ENCODE results near the gene DIPK1A.

DIPK1A gene

GRCh38 chr1:92949937-92950817 is 11.1 kb downstream of the DIPK1A start:
- no peak for DNase-seq

GRCh38 chr1:92948071-92948470 is 13.2 kb downstream of the DIPK1A start:
- DNase-seq, result no peak

GRCh38 chr1:92945748-92946270 is 15.5 kb downstream of the DIPK1A start:
- no peak for DNase-seq

GRCh38 chr1:92944901-92945747 is 16.1 kb downstream of the DIPK1A start:
- DNase-seq, result no peak

GRCh38 chr1:92943502-92943847 is 17.8 kb downstream of the DIPK1A start:
- DNase-seq, result no peak

- no peak for DNase-seq
Observed at GRCh38 chr1:92940541-92940940, 20.7 kb downstream of the DIPK1A start.

GRCh38 chr1:92937731-92938130 is 23.5 kb downstream of the DIPK1A start:
- no peak for DNase-seq

- DNase-seq, result no peak
Observed at GRCh38 chr1:92936865-92937264, 24.4 kb downstream of the DIPK1A start.

- DNase-seq, result no peak
Observed at GRCh38 chr1:92934395-92935378, 26.6 kb downstream of the DIPK1A start.

- no peak for DNase-seq
Observed at GRCh38 chr1:92933459-92933858, 27.8 kb downstream of the DIPK1A start.

- no peak for DNase-seq
Observed at GRCh38 chr1:92931691-92932090, 29.6 kb downstream of the DIPK1A start.

- DNase-seq, result no peak
Observed at GRCh38 chr1:92929461-92929860, 31.8 kb downstream of the DIPK1A start.

GRCh38 chr1:92927870-92928269 is 33.4 kb downstream of the DIPK1A start:
- DNase-seq, result no peak

- DNase-seq, result no peak
Observed at GRCh38 chr1:92926873-92927272, 34.4 kb downstream of the DIPK1A start.

- DNase-seq, result no peak
Observed at GRCh38 chr1:92924501-92924900, 36.8 kb downstream of the DIPK1A start.

GRCh38 chr1:92923664-92924063 is 37.6 kb downstream of the DIPK1A start:
- DNase-seq, result no peak

- no peak for DNase-seq
Observed at GRCh38 chr1:92922356-92923035, 38.8 kb downstream of the DIPK1A start.

- no peak for DNase-seq
Observed at GRCh38 chr1:92921031-92922023, 39.9 kb downstream of the DIPK1A start.

- no peak for DNase-seq
Observed at GRCh38 chr1:92916899-92917298, 44.4 kb downstream of the DIPK1A start.

- DNase-seq, result no peak
Observed at GRCh38 chr1:92915547-92915946, 45.7 kb downstream of the DIPK1A start.

All from bone marrow (tissue), 2 donors.